Transverse colon (tissue), 3 donors: ENCODE data around the gene LRRC37A3.

Experiments used
- POLR2A ChIP-seq: fragments of 450-650 bp; IDR thresholded peaks from one replicate; pipeline ENCODE4 v1.6.1; 2016; ENCODE audit warnings: antibody characterized with exemption, mild to moderate bottlenecking, moderate library complexity
- TF ChIP-seq, protein P1 (sequence below), 5 experiments: fragments of 200-600 bp in 3 of 5; fragments of 450-650 bp in 2 of 5; sonication (generic) in 3 of 5; IDR thresholded peaks; 1 replicate in 2 of 5; 2 replicates in 3 of 5; pipeline ENCODE4 v1.5.1; 2016 to 2017; ENCODE audit warnings: antibody characterized with exemption in 5 of 5, inconsistent platforms in 3 of 5, mild to moderate bottlenecking in 2 of 5, moderate library complexity in 1 of 5

- TF ChIP-seq, protein P1, sequence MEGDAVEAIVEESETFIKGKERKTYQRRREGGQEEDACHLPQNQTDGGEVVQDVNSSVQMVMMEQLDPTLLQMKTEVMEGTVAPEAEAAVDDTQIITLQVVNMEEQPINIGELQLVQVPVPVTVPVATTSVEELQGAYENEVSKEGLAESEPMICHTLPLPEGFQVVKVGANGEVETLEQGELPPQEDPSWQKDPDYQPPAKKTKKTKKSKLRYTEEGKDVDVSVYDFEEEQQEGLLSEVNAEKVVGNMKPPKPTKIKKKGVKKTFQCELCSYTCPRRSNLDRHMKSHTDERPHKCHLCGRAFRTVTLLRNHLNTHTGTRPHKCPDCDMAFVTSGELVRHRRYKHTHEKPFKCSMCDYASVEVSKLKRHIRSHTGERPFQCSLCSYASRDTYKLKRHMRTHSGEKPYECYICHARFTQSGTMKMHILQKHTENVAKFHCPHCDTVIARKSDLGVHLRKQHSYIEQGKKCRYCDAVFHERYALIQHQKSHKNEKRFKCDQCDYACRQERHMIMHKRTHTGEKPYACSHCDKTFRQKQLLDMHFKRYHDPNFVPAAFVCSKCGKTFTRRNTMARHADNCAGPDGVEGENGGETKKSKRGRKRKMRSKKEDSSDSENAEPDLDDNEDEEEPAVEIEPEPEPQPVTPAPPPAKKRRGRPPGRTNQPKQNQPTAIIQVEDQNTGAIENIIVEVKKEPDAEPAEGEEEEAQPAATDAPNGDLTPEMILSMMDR (IDR thresholded peaks at IDR 0.05) = peak; percentile 71 to 99 (median 95)
- TF ChIP-seq POLR2A = peak; percentile 86
Measured at GRCh38 chr17:64919289-64920025, at the start of gene LRRC37A3.
